Hypothalamus (tissue), 51 donors: ENCODE results near the gene IGSF22.
"Not testable (repeated sequence)": the region's sequence is repeated elsewhere in the genome, so short reads cannot be mapped to it uniquely, and the experiment has no call there.

ENCODE experiments used
- DNase-seq, 51 donors: peaks; one replicate each; lab custom pipeline; 2025; lab: John Stamatoyannopoulos, UW

The IGSF22 gene

GRCh38 chr11:18696638-18697225 is 29.3 kb downstream of the IGSF22 start:
- no peak for DNase-seq

DNA sequence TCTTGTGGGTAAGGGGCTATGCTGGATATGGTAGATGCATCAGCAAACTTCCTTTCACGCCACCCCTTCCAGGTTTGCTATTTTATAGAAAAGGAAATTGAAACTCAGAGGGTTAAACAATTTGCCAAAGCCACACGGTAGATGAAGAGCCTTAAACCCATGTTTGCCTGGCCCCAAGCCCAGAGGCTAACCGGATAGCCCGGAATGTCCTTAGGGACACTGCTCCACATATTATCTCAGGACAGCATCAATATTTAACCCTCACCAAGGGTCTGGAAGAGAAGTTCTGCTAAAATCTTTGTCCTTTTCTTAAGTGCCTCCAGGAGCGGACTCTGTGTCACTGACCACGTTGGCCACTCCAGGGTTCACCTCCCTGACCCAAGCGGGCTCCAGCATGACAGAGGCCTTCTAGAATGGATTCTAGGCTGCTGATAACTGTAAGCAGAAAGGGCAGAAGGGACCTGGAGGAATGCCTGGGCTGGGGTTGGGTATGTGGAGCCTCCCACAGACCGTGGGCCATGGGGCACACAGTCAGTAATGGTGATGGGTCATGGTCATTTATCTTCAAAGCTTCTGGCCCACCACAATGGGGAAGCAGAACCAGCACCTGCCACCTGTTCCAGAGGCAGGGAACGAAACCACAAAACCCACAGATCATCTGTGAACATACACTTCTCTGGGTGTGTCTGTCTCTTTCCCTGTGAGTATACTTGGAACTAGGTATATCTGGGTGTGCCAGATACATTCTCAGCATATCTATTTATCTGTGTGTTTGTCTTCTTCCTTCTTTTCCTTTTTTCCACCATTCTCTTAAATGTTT is 32.8 kb downstream of the IGSF22 start:
- no peak for DNase-seq

GRCh38 chr11:18691467-18692140 is 34.4 kb downstream of the IGSF22 start:
- not testable (repeated sequence) for DNase-seq

- DNase-seq, result no peak
Measured at GRCh38 chr11:18684267-18684666, 41.7 kb downstream of the IGSF22 start.

DNA sequence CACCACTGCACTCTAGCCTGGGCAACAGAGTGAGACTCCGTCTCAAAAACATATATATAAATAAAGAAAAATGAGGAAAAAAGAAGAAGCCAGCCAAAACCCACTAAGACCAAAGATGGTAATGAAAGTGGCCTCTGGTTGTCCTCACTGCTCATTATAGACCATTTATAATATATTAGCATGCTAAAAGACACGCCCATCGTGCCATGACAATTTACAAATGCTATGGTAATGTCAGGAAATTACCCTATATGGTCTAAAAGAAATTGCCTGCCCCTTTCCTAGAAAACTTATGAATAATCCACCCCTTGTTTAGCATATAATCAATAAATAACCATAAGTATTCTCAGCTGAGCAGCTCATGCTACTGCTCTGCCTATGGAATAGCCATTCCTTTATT is 43.5 kb downstream of the IGSF22 start:
- no peak for DNase-seq

GRCh38 chr11:18681949-18682348 is 44.0 kb downstream of the IGSF22 start:
- DNase-seq, result not testable (repeated sequence)

DNA sequence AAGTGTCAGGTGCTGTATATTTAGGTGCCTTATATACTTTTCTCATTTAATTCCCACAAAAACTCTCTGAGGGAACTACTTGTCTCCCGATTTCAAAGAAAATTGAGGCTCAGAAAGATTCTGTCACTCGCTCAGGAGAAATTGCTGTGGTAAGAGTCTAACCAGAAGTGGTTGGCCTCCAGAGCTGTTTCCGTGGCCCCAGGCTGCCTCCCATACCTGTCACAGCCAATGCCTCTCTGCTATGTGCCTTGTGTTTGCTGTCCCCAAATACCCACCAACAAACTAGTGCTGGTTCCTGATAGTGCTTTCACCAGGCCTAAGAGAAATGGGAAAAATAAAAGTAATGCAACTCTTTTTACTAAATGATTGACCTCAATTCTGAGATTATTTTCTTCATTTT is 48.4 kb downstream of the IGSF22 start:
- no peak for DNase-seq

- DNase-seq, result no peak
Measured at GRCh38 chr11:18676803-18677202, 49.2 kb downstream of the IGSF22 start.

DNA sequence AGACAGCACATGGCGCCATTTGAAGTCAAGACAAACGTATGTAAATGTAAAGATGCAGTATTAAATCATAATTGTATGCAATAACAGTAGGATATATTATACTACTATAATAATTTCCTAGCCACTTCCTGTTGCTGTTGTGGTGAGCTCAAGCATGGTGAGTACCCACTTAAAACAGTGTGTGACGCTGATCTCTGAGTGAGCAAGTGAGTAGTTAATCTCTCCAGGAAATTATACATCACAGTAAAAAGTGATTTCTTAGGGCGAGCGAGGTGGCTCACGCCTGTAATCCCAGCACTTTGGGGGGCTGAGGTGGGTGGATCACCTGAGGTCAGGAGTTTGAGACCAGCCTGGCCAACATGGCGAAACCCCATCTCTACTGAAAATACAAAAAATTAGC is 53.8 kb downstream of the IGSF22 start:
- DNase-seq, result not testable (repeated sequence)

DNA sequence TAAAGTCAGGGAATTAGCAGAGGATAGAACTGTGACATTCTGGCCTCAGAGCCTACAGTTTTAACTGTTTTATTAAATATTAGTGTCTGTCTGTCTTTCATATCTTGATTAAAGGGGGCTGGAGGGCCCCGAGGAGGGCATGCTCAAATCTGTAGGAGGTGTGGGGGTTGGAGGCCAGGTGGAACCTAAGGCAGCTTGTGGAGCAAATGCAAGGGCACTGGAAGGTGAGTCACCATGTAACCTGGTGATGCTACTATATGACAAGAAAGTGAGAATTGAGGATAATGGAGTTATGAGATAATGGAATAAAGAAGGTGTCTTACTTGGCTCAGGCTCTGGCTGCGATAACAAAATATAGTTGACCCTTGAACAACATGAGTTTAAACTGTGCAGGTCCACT is 54.7 kb downstream of the IGSF22 start:
- no peak for DNase-seq

- DNase-seq, result no peak
Measured at GRCh38 chr11:18669711-18670110, 56.3 kb downstream of the IGSF22 start.

DNA sequence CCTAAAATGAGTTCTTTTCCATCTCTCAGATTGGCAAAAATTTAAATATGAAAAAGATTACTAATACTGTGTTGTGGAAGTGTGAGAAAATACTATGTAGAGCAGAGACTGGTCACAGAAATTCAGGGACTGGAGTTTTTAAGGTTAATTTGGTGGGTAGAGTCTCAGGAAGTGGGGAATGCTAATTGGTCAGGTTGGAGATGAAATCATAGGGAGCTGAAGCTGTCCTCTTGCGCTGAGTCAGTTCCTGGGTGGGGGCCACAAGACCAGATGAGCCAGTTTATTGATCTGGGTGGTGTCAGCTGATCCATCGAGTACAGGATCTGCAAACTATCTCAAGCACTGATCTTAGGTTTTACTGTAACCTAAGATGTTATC is 56.8 kb downstream of the IGSF22 start:
- no peak for DNase-seq

DNA sequence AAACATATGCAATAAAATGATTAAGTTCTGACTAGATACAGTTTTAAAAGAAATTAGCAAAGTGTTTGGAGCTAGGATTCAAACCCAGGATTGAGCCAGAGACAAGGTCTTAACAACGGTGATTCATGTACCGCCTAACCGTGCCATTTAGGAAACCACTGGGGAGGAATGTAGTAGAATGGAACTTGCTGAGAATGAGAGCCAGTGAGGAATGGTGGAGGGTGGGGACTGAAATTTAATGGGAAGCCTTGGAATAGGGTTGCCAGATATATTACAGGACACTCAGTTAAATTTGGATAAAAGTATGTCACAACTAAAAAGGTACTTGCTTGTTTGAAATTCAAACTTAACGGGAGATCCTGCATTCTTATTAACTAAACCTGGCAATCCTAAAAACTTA is 57.9 kb downstream of the IGSF22 start:
- no peak for DNase-seq

- not testable (repeated sequence) for DNase-seq
Measured at GRCh38 chr11:18665353-18665872, 60.6 kb downstream of the IGSF22 start.

DNA sequence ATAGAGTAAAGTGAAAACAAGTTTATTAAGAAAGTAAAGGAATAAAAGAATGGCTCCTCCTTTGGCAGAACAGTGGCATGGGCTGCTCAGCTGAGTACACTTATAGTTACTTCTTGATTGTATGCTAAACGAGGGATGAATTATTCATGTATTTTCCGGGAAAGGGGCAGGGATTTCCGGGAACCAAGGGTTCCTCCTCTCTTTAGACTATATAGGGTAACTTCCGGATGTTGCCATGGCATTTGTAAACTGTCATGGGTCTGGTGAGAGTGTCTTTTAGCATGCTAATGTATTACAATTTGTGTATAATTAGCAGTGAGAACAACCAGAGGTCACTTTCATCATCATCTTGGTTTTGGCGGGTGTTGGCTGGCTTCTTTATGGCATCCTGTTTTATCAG is 68.3 kb downstream of the IGSF22 start:
- DNase-seq, result no peak
